ENCODE data around the gene SLC7A5.

Gene SLC7A5

DNA sequence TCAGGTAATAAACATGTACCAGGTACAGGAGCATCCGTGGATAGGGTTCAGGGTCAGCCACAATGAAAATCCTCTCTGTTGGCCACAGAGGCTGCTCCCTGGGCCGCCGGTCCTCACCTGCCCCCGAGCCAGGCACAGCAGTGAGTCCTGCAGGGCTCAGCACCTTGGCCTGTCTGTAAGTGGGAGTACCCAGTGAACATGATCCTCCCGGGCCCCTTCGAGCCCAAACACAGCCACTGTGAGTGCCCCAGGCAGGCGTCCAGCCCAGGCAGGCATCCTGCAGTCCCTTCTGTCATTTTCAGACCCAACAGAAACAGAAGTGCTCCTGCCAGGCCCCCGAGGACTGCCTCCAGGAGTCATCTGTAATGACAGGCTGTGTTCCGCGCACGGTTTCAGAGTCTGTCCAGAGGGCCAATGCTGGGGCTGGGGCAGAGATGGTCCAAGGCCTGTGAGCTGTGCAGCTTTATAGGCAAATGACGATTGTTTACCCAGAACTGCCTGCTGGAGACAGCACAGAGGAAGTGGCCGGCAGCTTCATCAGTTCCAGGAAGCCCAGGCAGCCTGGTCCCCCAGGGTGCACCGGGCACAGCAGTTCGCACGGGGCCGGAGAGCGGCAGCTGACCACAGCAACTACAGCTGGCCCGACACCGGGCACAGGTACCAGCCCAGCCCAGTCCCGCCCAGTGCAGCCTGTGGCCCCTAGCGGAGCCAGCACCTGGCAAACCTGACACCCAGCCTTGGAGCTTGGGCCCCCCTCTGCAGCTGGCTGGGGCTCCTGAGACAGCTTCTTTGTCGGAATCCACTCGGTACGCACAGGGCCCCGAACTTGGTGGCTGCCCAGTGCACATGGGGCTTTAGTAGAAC, 13.2 kb downstream of the SLC7A5 start (continued):
- TF ChIP-seq ZBTB11 (tag by site-specific recombination; conservative IDR thresholded peaks at IDR 0.05; ENCODE audit: low read depth): no peak
- no peak for TF ChIP-seq ZNF157 (tag by site-specific recombination; IDR thresholded peaks at IDR 0.05)
- TF ChIP-seq OSR2 (tag by site-specific recombination; IDR thresholded peaks at IDR 0.05): no peak
- no peak for TF ChIP-seq ZNF707 (tag by site-specific recombination; IDR thresholded peaks at IDR 0.05)
- TF ChIP-seq ZBTB17 (tag by site-specific recombination; IDR thresholded peaks at IDR 0.05): no peak
- TF ChIP-seq ZNF670 (tag by site-specific recombination; IDR thresholded peaks at IDR 0.05; ENCODE audit: low read depth): no peak
- TF ChIP-seq, protein P1, sequence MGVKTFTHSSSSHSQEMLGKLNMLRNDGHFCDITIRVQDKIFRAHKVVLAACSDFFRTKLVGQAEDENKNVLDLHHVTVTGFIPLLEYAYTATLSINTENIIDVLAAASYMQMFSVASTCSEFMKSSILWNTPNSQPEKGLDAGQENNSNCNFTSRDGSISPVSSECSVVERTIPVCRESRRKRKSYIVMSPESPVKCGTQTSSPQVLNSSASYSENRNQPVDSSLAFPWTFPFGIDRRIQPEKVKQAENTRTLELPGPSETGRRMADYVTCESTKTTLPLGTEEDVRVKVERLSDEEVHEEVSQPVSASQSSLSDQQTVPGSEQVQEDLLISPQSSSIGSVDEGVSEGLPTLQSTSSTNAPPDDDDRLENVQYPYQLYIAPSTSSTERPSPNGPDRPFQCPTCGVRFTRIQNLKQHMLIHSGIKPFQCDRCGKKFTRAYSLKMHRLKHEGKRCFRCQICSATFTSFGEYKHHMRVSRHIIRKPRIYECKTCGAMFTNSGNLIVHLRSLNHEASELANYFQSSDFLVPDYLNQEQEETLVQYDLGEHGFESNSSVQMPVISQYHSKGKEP (tag by site-specific recombination; IDR thresholded peaks at IDR 0.05): no peak
- no peak for TF ChIP-seq ZNF423 (tag by site-specific recombination; IDR thresholded peaks at IDR 0.05)
- no peak for TF ChIP-seq ZNF24 (tag by site-specific recombination; IDR thresholded peaks at IDR 0.05)
- TF ChIP-seq ZNF292 (tag by site-specific recombination; IDR thresholded peaks at IDR 0.05; ENCODE audit: borderline replicate concordance, low read depth): no peak
- peak; percentile 75 for TF ChIP-seq ZIC2 (tag by site-specific recombination; IDR thresholded peaks at IDR 0.05)
- TF ChIP-seq PBX3 (CRISPR knock-in tag; IDR thresholded peaks at IDR 0.05): no peak
- no peak for TF ChIP-seq ZNF501 (tag by site-specific recombination; IDR thresholded peaks at IDR 0.05)
- no peak for TF ChIP-seq YY2 (tag by site-specific recombination; IDR thresholded peaks at IDR 0.05)
- no peak for TF ChIP-seq ZNF214 (tag by site-specific recombination; IDR thresholded peaks at IDR 0.05; ENCODE audit: borderline replicate concordance)
- no peak for TF ChIP-seq ZNF138 (tag by site-specific recombination; IDR thresholded peaks at IDR 0.05; ENCODE audit: borderline replicate concordance)
- TF ChIP-seq ZNF488 (tag by site-specific recombination; IDR thresholded peaks at IDR 0.05): no peak
- TF ChIP-seq ZNF521 (tag by site-specific recombination; IDR thresholded peaks at IDR 0.05): no peak
- TF ChIP-seq, protein P2, sequence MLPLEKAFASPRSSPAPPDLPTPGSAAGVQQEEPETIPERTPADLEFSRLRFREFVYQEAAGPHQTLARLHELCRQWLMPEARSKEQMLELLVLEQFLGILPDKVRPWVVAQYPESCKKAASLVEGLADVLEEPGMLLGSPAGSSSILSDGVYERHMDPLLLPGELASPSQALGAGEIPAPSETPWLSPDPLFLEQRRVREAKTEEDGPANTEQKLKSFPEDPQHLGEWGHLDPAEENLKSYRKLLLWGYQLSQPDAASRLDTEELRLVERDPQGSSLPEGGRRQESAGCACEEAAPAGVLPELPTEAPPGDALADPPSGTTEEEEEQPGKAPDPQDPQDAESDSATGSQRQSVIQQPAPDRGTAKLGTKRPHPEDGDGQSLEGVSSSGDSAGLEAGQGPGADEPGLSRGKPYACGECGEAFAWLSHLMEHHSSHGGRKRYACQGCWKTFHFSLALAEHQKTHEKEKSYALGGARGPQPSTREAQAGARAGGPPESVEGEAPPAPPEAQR (tag by site-specific recombination; IDR thresholded peaks at IDR 0.05): no peak
- TF ChIP-seq GLIS2 (tag by site-specific recombination; IDR thresholded peaks at IDR 0.05): no peak
- no peak for TF ChIP-seq ZNF792 (tag by site-specific recombination; IDR thresholded peaks at IDR 0.05)
- TF ChIP-seq, protein P3, sequence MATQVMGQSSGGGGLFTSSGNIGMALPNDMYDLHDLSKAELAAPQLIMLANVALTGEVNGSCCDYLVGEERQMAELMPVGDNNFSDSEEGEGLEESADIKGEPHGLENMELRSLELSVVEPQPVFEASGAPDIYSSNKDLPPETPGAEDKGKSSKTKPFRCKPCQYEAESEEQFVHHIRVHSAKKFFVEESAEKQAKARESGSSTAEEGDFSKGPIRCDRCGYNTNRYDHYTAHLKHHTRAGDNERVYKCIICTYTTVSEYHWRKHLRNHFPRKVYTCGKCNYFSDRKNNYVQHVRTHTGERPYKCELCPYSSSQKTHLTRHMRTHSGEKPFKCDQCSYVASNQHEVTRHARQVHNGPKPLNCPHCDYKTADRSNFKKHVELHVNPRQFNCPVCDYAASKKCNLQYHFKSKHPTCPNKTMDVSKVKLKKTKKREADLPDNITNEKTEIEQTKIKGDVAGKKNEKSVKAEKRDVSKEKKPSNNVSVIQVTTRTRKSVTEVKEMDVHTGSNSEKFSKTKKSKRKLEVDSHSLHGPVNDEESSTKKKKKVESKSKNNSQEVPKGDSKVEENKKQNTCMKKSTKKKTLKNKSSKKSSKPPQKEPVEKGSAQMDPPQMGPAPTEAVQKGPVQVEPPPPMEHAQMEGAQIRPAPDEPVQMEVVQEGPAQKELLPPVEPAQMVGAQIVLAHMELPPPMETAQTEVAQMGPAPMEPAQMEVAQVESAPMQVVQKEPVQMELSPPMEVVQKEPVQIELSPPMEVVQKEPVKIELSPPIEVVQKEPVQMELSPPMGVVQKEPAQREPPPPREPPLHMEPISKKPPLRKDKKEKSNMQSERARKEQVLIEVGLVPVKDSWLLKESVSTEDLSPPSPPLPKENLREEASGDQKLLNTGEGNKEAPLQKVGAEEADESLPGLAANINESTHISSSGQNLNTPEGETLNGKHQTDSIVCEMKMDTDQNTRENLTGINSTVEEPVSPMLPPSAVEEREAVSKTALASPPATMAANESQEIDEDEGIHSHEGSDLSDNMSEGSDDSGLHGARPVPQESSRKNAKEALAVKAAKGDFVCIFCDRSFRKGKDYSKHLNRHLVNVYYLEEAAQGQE (tag by site-specific recombination; IDR thresholded peaks at IDR 0.05): no peak
- no peak for TF ChIP-seq ZNF133 (tag by site-specific recombination; IDR thresholded peaks at IDR 0.05)
- TF ChIP-seq, protein P4, sequence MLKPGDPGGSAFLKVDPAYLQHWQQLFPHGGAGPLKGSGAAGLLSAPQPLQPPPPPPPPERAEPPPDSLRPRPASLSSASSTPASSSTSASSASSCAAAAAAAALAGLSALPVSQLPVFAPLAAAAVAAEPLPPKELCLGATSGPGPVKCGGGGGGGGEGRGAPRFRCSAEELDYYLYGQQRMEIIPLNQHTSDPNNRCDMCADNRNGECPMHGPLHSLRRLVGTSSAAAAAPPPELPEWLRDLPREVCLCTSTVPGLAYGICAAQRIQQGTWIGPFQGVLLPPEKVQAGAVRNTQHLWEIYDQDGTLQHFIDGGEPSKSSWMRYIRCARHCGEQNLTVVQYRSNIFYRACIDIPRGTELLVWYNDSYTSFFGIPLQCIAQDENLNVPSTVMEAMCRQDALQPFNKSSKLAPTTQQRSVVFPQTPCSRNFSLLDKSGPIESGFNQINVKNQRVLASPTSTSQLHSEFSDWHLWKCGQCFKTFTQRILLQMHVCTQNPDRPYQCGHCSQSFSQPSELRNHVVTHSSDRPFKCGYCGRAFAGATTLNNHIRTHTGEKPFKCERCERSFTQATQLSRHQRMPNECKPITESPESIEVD (tag by site-specific recombination; IDR thresholded peaks at IDR 0.05): no peak
- TF ChIP-seq ZNF121 (tag by site-specific recombination; IDR thresholded peaks at IDR 0.05): 0 out of 2 replicates have a peak, but pooled peaks have one; percentile 25
- TF ChIP-seq ZNF211 (tag by site-specific recombination; IDR thresholded peaks at IDR 0.05; ENCODE audit: low read depth): no peak
